ENCODE data around the gene PTPN23.
A peak's percentile ranks its signal among the peaks of the same experiment; 100 is the strongest.
"Not testable (repeated sequence)": the region's sequence is repeated elsewhere in the genome, so short reads cannot be mapped to it uniquely, and the experiment has no call there.

Gene PTPN23

GRCh38 chr3:47380601-47381316 lies at the start of gene PTPN23:
PTPN23 (plus strand) TSS chr3:47381021; CDS start chr3:47381097, 76 bp downstream.
- peak; percentile 97 for DNase-seq

- DNase-seq, result no peak
Measured at GRCh38 chr3:47333907-47334306, 46.9 kb upstream of the PTPN23 start.

GRCh38 chr3:47337656-47338055 lies 43.2 kb upstream of the PTPN23 start:
- no peak for DNase-seq

- no peak for DNase-seq
Measured at GRCh38 chr3:47339951-47340350, 40.9 kb upstream of the PTPN23 start.

- DNase-seq, result no peak
Measured at GRCh38 chr3:47340866-47341265, 40.0 kb upstream of the PTPN23 start.

GRCh38 chr3:47342151-47342550 lies 38.7 kb upstream of the PTPN23 start:
- DNase-seq, result no peak

- DNase-seq, result no peak
Measured at GRCh38 chr3:47342812-47343211, 38.0 kb upstream of the PTPN23 start.

- no peak for DNase-seq
Measured at GRCh38 chr3:47343471-47343971, 37.3 kb upstream of the PTPN23 start.

GRCh38 chr3:47344971-47345370 lies 35.9 kb upstream of the PTPN23 start:
- DNase-seq, result no peak

GRCh38 chr3:47347217-47347801 lies 33.5 kb upstream of the PTPN23 start:
- no peak for DNase-seq

- DNase-seq, result no peak
Measured at GRCh38 chr3:47348411-47349154, 32.2 kb upstream of the PTPN23 start.

- no peak for DNase-seq
Measured at GRCh38 chr3:47355010-47355409, 25.8 kb upstream of the PTPN23 start.

GRCh38 chr3:47356201-47356600 lies 24.6 kb upstream of the PTPN23 start:
- DNase-seq, result no peak

- no peak for DNase-seq
Measured at GRCh38 chr3:47359323-47359722, 21.5 kb upstream of the PTPN23 start.

- DNase-seq, result not testable (repeated sequence)
Measured at GRCh38 chr3:47360110-47360517, 20.7 kb upstream of the PTPN23 start.

- DNase-seq, result no peak
Measured at GRCh38 chr3:47362701-47363100, 18.1 kb upstream of the PTPN23 start.

GRCh38 chr3:47365213-47366153 lies 15.3 kb upstream of the PTPN23 start:
- no peak for DNase-seq

- no peak for DNase-seq
Measured at GRCh38 chr3:47366833-47367232, 14.0 kb upstream of the PTPN23 start.

GRCh38 chr3:47367631-47368030 lies 13.2 kb upstream of the PTPN23 start:
- no peak for DNase-seq

- DNase-seq, result not testable (repeated sequence)
Measured at GRCh38 chr3:47370020-47370419, 10.8 kb upstream of the PTPN23 start.

- DNase-seq, result peak; percentile 45
Measured at GRCh38 chr3:47370887-47371697, 9.7 kb upstream of the PTPN23 start.

- DNase-seq, result no peak
Measured at GRCh38 chr3:47374587-47374986, 6.2 kb upstream of the PTPN23 start.

All from 8988T (cell line).